GM12878 (cell line): ENCODE measurements around the gene FMOD. TPM values are rescaled to one million over a fixed set of nuclear protein-coding genes. Genes with fewer than 3 reads are reported as not detected.

Experiments
- BCLAF1 ChIP-seq: fragments of 450-650 bp; IDR thresholded peaks from 2 replicates; pipeline ENCODE4 v1.6.1; 2017; ENCODE audit warnings: antibody characterized with exemption, mild to moderate bottlenecking, moderate library complexity
- CBFB ChIP-seq: IDR thresholded peaks from 2 replicates; pipeline ENCODE4 v1.6.1; 2016; ENCODE audit warnings: antibody characterized with exemption, low read depth
- EP300 ChIP-seq, 2 experiments: fragments of 150-350 bp in 1 of 2; IDR thresholded peaks; 2 replicates each; pipeline ENCODE4 v1.6.1; 2011 to 2012; ENCODE audit warnings: low read depth in 2 of 2, low read length in 2 of 2, borderline replicate concordance in 1 of 2, improper control_type of control experiment in 1 of 2, inconsistent platforms in 1 of 2; ENCODE audit not compliant: control insufficient read depth in 1 of 2
- GATAD2B ChIP-seq: fragments of 450-650 bp; conservative IDR thresholded peaks from 2 replicates; pipeline ENCODE4 v1.6.1; 2017; ENCODE audit warnings: low read depth, mild to moderate bottlenecking, moderate library complexity
- IKZF2 ChIP-seq, 2 experiments: fragments of 450-650 bp; IDR thresholded peaks; 2 replicates each; pipeline ENCODE4 v1.6.1; 2017; ENCODE audit warnings: mild to moderate bottlenecking in 2 of 2, moderate library complexity in 2 of 2
- KDM1A ChIP-seq: fragments of 200-600 bp; sonication (generic); IDR thresholded peaks from 2 replicates; pipeline ENCODE4 v1.6.1; 2016; ENCODE audit warnings: borderline replicate concordance
- MAX ChIP-seq: IDR thresholded peaks from 2 replicates; pipeline ENCODE4 v1.6.1; 2012; ENCODE audit warnings: low read depth, low read length, improper control_type of control experiment
- PAX5 ChIP-seq: IDR thresholded peaks from 2 replicates; pipeline ENCODE4 v1.6.1; 2011; ENCODE audit warnings: low read depth, low read length, borderline replicate concordance
- RBBP5 ChIP-seq: fragments of 200-600 bp; sonication (generic); conservative IDR thresholded peaks from 2 replicates; pipeline ENCODE4 v1.6.1; 2016
- RUNX3 ChIP-seq: IDR thresholded peaks from 2 replicates; pipeline ENCODE4 v1.6.1; 2012; ENCODE audit warnings: low read length, inconsistent platforms
- SUPT20H ChIP-seq: IDR thresholded peaks from 2 replicates; pipeline ENCODE4 v1.6.1; 2011; ENCODE audit warnings: low read depth, mild to moderate bottlenecking, low read length, moderate library complexity, borderline replicate concordance; ENCODE audit not compliant: control insufficient read depth
- TAF1 ChIP-seq: IDR thresholded peaks from 2 replicates; pipeline ENCODE4 v1.6.1; 2011; ENCODE audit warnings: mild to moderate bottlenecking, low read depth, low read length, borderline replicate concordance
- ZBTB40 ChIP-seq: fragments of 450-650 bp; IDR thresholded peaks from 2 replicates; pipeline ENCODE4 v1.6.1; 2016; ENCODE audit warnings: mild to moderate bottlenecking, moderate library complexity, borderline replicate concordance
- ZSCAN29 ChIP-seq: fragments of 450-650 bp; IDR thresholded peaks from 2 replicates; pipeline ENCODE4 v1.6.1; 2017; ENCODE audit warnings: mild to moderate bottlenecking, moderate library complexity
- polyA plus RNA-seq, 11 experiments: library from polyadenylated mRNA; depleted of rRNA in 4 of 11; unstranded in 6 of 11; stranded (reverse) in 5 of 11; fragments of >200 nt; fragmentation: Nextera tagmentation in 4 of 11; fragmentation: Illumina TruSeq in 1 of 11; extraction: Ambion mirVana in 4 of 11; extraction: Trizol in 1 of 11; gene quantifications; 1 replicate in 1 of 11; 2 replicates in 10 of 11; pipeline versions ENCODE4 v1.2.1 to v1.2.3, GENCODE V29; 2011 to 2016; ENCODE audit warnings: inconsistent platforms in 2 of 11, missing spikeins in 2 of 11, low read depth in 1 of 11
- total RNA-seq, 4 experiments: library from RNA; depleted of rRNA in 3 of 4; stranded (reverse); fragments of >200 nt in 3 of 4; fragmentation: Illumina TruSeq in 1 of 4; extraction: Trizol in 1 of 4; gene quantifications; 2 replicates each; pipeline versions ENCODE4 v1.2.1 to v1.2.3, GENCODE V29; 2013 to 2021
- TF ChIP-seq, protein P1 (sequence below): fragments of 450-650 bp; IDR thresholded peaks from 2 replicates; pipeline ENCODE4 v1.6.1; 2017; ENCODE audit warnings: low read depth, mild to moderate bottlenecking, moderate library complexity
- TF ChIP-seq, protein P2 (sequence below), 3 experiments: IDR thresholded peaks in 2 of 3; conservative IDR thresholded peaks in 1 of 3; 2 replicates each; pipeline ENCODE4 v1.5.1; 2011; ENCODE audit warnings: low read depth in 3 of 3, low read length in 3 of 3, mild to moderate bottlenecking in 3 of 3, control low read depth in 2 of 3, moderate library complexity in 2 of 3, inconsistent platforms in 1 of 3, mixed read lengths in 1 of 3; ENCODE audit not compliant: control insufficient read depth in 2 of 3, insufficient read depth in 1 of 3; ENCODE audit errors: extremely low read depth in 1 of 3

The FMOD gene
- total and polyA plus RNA-seq, 10 of the 15 experiments (the other 5 are each of a cell fraction or from before 2014, with no cell fraction given) = 0.03 to 0.26 (median 0.11) TPM; not detected in 7

- TF ChIP-seq CBFB (no peak), SUPT20H (no peak), TAF1 (no peak), IKZF2 (IDR thresholded peaks at IDR 0.05) (no peak), RUNX3 (no peak), PAX5 (no peak), RBBP5 (no peak), ZBTB40 (peak; percentile 13; the same call in 1 of the 2 replicates), ZSCAN29 (no peak), BCLAF1 (no peak), EP300 (IDR thresholded peaks at IDR 0.05; ENCODE audit: borderline replicate concordance in 1 of 2, control insufficient read depth in 1 of 2, low read depth in 2 of 2, low read length in 2 of 2) (0 out of 4 replicates have a peak, but pooled peaks of 1 of the 2 experiments have one; percentile 13), KDM1A (no peak), MAX (peak; percentile 27; the same call in 1 of the 2 replicates), GATAD2B (no peak)
- TF ChIP-seq, protein P1, sequence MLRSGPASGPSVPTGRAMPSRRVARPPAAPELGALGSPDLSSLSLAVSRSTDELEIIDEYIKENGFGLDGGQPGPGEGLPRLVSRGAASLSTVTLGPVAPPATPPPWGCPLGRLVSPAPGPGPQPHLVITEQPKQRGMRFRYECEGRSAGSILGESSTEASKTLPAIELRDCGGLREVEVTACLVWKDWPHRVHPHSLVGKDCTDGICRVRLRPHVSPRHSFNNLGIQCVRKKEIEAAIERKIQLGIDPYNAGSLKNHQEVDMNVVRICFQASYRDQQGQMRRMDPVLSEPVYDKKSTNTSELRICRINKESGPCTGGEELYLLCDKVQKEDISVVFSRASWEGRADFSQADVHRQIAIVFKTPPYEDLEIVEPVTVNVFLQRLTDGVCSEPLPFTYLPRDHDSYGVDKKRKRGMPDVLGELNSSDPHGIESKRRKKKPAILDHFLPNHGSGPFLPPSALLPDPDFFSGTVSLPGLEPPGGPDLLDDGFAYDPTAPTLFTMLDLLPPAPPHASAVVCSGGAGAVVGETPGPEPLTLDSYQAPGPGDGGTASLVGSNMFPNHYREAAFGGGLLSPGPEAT = no peak
- TF ChIP-seq, protein P2, sequence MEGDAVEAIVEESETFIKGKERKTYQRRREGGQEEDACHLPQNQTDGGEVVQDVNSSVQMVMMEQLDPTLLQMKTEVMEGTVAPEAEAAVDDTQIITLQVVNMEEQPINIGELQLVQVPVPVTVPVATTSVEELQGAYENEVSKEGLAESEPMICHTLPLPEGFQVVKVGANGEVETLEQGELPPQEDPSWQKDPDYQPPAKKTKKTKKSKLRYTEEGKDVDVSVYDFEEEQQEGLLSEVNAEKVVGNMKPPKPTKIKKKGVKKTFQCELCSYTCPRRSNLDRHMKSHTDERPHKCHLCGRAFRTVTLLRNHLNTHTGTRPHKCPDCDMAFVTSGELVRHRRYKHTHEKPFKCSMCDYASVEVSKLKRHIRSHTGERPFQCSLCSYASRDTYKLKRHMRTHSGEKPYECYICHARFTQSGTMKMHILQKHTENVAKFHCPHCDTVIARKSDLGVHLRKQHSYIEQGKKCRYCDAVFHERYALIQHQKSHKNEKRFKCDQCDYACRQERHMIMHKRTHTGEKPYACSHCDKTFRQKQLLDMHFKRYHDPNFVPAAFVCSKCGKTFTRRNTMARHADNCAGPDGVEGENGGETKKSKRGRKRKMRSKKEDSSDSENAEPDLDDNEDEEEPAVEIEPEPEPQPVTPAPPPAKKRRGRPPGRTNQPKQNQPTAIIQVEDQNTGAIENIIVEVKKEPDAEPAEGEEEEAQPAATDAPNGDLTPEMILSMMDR (IDR thresholded peaks at IDR 0.05 in 2 of 3, conservative IDR thresholded peaks at IDR 0.05 in 1 of 3; ENCODE audit: control insufficient read depth in 2 of 3, extremely low read depth in 1 of 3, insufficient read depth in 1 of 3, low read depth in 3 of 3, low read length in 3 of 3) = no peak
Observed at GRCh38 chr1:203291201-203292096, 59.5 kb downstream of the FMOD start (continued).
